ENCODE results near the gene MIGA1. TPM values are rescaled to one million over a fixed set of nuclear protein-coding genes. Genes with fewer than 3 reads are reported as not detected.
"Not testable (repeated sequence)": the region's sequence is repeated elsewhere in the genome, so short reads cannot be mapped to it uniquely, and the experiment has no call there.

MIGA1 gene
- total RNA-seq, 1 donor from 2014 or later: 20.8 TPM

- DNase-seq (ENCODE audit: low read depth in 2 of 2): no peak
Observed at GRCh38 chr1:77905603-77906002, 126.2 kb downstream of the MIGA1 start.

DNA sequence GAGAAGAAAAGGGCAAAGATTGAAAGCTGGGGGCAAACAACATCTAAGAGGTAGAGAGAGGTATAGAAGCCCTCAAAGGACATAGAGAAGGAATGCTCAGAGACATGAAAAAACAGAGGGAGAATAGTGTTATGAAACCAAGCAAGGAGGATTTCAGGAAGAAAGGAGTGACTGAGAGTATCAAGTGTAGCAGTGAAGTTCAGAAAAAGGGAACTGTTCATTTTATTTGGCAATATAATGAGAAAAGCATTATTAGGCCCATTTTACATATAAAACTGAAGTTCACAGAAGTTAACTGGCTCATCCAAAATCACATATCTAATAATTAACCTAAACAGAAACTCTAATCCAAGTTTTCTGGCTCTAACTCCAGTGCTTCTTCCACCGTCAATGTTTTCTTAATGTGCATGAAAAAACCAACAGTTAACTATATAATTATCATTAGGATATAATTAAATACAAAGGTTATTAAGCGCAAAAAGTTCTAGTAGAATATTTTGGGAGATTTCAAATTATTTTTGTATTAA lies 126.6 kb downstream of the MIGA1 start:
- DNase-seq (ENCODE audit: low read depth in 2 of 2): no peak

GRCh38 chr1:77906624-77907023 lies 127.2 kb downstream of the MIGA1 start:
- DNase-seq (ENCODE audit: low read depth in 2 of 2): no peak

- DNase-seq (ENCODE audit: low read depth in 2 of 2): no peak
Observed at GRCh38 chr1:77910116-77910515, 130.7 kb downstream of the MIGA1 start.

GRCh38 chr1:77918918-77919317 lies 139.5 kb downstream of the MIGA1 start:
- not testable (repeated sequence) for DNase-seq (ENCODE audit: low read depth in 2 of 2)

DNA sequence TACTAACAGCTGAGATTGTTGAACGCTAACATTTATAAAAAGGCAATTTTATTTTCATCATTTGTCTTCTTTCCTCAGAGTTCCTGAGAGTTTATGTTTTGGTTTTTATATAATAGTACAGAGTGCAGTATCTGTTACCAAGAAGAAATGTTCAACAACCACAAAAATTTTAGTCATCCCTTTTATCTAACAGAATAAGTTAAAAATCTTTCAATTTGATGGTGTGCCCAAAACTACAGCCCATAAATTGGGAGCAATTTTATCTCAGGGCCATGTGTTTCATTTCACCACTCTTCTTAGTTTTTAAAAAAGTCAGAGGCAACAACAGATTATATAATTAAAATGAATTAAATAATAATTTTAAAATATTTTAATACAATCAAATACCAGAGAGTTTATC lies 146.1 kb downstream of the MIGA1 start:
- DNase-seq (ENCODE audit: low read depth in 2 of 2): no peak

GRCh38 chr1:77925956-77926355 lies 146.5 kb downstream of the MIGA1 start:
- DNase-seq (ENCODE audit: low read depth in 2 of 2): no peak

GRCh38 chr1:77926561-77927357 lies 147.3 kb downstream of the MIGA1 start:
- no peak for DNase-seq (ENCODE audit: low read depth in 2 of 2)

- no peak for DNase-seq (ENCODE audit: low read depth in 2 of 2)
Observed at GRCh38 chr1:77927414-77927813, 148.0 kb downstream of the MIGA1 start.

Other genes with a start within 250 kb of the MIGA1 start
- 39.4 and 79.6 TPM in 2 replicates for gene ZZZ3, start 97.0 kb upstream of the MIGA1 start, total RNA-seq
- gene USP33, start 19.8 kb upstream of the MIGA1 start, total RNA-seq: 59.1 and 123 TPM in 2 replicates
- gene NEXN, start 109.0 kb downstream of the MIGA1 start, total RNA-seq: 1.3 and 6.3 TPM in 2 replicates
- 74.8 and 85.6 TPM in 2 replicates for gene FUBP1, start 199.4 kb downstream of the MIGA1 start, total RNA-seq
- gene DNAJB4, start 225.3 kb downstream of the MIGA1 start, total RNA-seq: 156 and 267 TPM in 2 replicates